GM18505 (cell line): ENCODE measurements around the gene TRIML2.

ENCODE experiments used
- ATAC-seq: cut with Tn5 transposase; IDR thresholded peaks from one replicate; pipeline ENCODE4 v1.9.1; 2021; ENCODE audit not compliant: unreplicated experiment
- POLR2A ChIP-seq: IDR thresholded peaks from 4 replicates; pipeline ENCODE4 v1.6.1; 2011; ENCODE audit warnings: borderline replicate concordance; ENCODE audit not compliant: insufficient read depth, insufficient read length; ENCODE audit errors: extremely low read depth

Gene TRIML2

GRCh38 chr4:188127214-188127874 lies 17.9 kb upstream of the TRIML2 start:
- TF ChIP-seq POLR2A = no peak
- no peak for ATAC-seq

GRCh38 chr4:188121530-188121929 lies 12.1 kb upstream of the TRIML2 start:
- no peak for TF ChIP-seq POLR2A
- ATAC-seq = no peak

DNA sequence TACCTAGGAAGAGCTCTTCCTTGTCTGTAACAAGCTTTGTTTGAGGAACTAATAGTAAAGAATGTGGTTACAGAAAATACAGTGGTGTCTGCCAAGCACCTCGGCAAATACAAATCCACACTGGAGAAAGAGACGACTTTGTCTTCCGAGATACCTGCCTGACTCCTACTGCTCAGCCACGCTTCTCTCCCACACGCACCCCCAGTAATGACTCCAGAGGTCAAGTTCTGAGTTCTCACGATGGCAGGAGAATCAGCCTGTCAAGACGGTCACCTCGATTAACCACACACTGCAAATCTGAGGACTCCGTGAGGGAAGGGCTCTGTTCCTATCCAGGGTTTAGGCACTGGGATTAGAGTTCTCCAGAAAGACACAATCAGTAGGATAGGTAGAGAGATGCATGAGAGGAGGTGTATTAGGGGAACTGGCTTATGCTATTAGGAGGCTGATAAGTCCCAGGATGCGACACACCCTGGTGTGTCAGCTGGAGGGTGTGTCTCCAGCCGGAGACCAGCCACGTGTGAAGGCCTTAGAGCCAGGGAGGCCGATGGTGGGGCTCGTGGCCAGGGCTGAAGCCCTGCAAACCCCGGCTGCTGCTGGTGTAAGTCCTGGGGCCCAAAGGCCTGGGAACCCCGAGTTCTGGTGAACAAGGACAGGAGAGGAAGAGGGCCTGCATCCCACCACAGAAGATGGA lies 8.4 kb upstream of the TRIML2 start:
- no peak for ATAC-seq
- TF ChIP-seq POLR2A = no peak

- no peak for ATAC-seq
- no peak for TF ChIP-seq POLR2A
These were observed 3.8 kb upstream of the TRIML2 start for GRCh38 chr4:188113156-188113555.

GRCh38 chr4:188111955-188112354 lies 2.6 kb upstream of the TRIML2 start:
- no peak for ATAC-seq
- TF ChIP-seq POLR2A = no peak

DNA sequence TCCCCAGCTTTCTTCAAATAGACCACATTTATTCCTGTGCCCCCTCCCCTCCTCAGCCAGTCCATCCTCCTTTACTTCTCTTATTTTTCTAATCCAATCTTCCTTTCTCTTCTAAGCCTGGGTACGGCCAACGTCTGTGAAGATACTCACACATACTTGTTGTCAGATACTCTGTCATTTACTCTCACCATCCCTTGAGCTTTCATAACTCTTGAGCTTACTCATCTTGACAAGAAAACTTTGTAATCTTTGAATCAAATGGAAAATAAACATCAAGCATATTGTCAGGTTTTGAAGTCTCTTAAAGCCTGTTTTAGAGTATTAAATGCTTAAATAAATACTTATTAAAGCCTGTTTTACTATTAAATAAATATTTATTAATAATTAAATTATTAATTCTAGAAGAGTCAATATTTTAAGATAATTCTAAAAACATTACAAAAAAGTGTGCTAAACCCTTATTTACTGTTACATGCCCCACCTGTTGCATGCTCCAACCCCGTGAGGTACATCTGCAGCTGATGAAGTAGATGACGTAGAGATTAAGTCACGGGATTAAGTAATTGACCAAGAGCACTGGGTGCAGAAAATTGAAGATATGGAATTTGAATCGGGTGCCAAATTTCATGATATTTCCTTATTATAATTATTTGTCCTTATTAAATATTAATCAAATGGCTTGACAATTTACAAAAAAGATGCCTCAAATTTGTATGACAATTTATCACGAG lies 1.5 kb upstream of the TRIML2 start:
- ATAC-seq = no peak
- no peak for TF ChIP-seq POLR2A

DNA sequence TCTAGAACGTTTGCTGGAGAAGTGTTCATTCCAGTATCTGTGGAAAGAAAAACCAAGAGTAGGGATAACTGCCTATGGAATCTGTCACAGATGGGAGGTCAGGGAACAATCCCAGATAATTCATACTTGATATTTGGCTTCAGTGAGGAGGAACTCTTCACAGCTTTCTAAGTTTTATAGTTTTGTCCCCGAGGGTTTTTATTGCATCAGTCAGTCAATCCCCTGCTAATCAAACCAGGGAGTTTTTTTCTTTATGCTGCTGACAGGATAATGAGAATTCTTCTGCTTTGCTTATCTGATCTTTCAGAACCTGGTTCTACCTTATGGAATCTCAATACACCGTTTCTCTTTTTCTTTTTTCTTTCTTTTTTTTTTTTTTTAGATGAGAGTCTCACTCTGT lies 633 bp upstream of the TRIML2 start:
- TF ChIP-seq POLR2A = no peak
- no peak for ATAC-seq

- ATAC-seq = no peak
- TF ChIP-seq POLR2A = no peak
These were observed 1.2 kb downstream of the TRIML2 start for GRCh38 chr4:188107931-188108843.

DNA sequence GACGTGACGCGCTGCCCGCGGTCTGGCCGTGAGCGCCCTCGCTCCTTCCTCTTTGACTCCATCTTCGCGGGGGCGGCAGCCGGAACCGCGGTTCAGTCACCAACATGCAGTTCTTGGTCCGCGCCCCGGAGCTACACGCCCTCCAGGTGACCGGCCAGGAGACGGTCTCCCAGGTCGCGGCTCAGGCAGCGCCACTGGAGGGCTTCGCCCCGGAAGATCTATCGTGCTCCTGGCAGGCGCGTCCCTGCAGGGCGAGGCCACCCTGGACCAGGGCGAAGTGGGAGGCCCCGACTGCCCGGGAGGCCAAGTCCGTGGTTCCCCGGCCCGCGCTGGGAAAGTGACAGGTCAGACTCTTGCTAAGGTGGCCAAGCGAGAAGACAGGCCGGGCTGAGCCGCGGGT lies 2.9 kb downstream of the TRIML2 start:
- no peak for ATAC-seq

GRCh38 chr4:188092824-188093223 lies 16.6 kb downstream of the TRIML2 start:
- no peak for TF ChIP-seq POLR2A
- no peak for ATAC-seq

More for the DNA sequence above, 2.9 kb downstream of the TRIML2 start:
- no peak for TF ChIP-seq POLR2A

DNA sequence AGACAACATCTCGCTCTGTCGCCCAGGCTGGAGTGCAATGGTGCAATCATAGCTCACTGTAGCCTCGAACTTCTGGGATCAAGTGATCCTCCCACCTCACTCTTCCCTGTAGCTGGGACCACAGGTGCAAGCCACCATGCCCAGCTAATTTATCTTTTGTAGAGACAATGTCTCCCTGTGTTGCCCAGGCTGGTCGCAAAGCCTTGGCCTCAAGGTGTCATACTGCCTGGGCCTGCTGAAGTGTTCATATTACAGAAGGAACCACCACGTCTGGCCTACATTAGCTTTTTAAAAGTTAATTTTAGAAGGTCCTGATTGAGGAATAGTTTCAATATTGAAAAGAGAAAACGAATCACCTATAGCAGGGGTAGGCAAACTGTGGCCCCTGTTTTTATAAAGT lies 22.5 kb downstream of the TRIML2 start:
- no peak for ATAC-seq
- no peak for TF ChIP-seq POLR2A

GRCh38 chr4:188082796-188083195 lies 26.6 kb downstream of the TRIML2 start:
- ATAC-seq = no peak
- TF ChIP-seq POLR2A = no peak

DNA sequence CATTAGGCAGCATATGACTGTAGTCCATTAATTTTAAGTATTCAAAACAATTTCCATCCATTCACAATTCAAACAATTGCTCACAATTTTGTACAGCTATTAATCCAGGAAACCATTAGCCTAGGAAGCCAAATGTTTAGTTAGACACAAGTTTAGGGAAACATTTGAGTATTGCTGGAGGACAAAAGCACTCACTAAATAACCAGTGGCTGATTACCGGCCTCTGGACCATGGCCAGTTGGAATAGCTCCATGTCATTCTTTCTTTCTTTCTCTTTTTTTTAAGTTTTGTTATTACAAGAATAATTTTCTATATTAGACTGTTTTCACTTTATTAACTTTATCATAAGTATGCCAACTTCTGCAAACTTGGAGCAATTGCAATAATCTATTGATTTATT lies 31.3 kb downstream of the TRIML2 start:
- ATAC-seq = no peak

More for the DNA sequence above, 31.3 kb downstream of the TRIML2 start:
- no peak for TF ChIP-seq POLR2A
